ENCODE measurements around the gene SEMA3G.

SEMA3G gene

GRCh38 chr3:52393959-52394670 is 50.8 kb downstream of the SEMA3G start:
- DNase-seq, result no peak

GRCh38 chr3:52393131-52393807 is 51.6 kb downstream of the SEMA3G start:
- DNase-seq, result no peak

DNA sequence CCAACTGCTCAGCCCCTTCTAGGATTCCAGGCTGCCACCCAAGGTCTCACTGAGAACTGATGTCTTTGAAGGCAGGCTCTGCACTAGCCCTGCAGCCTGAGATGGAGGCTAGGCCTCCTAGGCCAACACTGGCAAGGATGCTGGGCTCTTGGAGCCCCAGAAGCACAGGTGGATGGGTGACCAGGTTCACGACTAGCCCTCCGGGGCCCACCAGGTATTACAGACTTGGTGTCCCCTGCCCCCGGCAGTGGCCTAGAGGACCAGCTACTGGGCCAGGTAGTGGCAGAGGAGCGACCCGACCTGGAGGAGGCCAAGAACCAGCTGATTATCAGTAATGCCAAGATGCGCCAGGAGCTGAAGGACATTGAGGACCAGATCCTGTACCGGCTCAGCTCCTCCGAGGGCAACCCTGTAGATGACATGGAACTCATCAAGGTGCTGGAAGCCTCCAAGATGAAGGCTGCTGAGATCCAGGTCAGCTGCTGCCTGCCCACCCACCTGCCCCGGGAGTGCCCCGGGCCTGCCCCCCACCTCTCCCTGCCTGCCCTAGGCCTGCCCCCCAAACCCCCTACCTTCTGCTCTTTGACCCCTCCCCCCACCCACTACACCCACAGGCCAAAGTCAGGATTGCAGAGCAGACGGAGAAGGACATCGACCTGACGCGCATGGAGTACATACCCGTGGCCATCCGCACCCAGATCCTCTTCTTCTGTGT is 52.5 kb downstream of the SEMA3G start:
- DNase-seq, result no peak

DNA sequence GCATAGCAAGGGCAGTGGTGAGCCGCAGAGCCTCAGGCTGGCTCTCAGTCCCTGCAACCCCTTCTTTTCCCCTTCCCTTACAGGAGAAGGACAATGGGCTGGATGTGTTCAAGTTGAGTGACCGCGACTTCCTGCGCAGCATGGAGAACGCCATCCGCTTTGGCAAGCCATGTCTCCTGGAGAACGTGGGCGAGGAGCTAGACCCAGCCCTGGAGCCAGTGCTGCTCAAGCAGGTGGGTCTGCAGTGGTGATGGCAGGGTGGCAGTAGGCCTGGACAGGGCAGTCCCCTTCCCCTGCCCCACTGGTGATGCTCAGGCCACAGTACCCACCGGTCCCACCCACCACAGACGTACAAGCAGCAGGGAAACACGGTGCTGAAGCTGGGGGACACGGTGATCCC is 53.8 kb downstream of the SEMA3G start:
- DNase-seq, result no peak

DNA sequence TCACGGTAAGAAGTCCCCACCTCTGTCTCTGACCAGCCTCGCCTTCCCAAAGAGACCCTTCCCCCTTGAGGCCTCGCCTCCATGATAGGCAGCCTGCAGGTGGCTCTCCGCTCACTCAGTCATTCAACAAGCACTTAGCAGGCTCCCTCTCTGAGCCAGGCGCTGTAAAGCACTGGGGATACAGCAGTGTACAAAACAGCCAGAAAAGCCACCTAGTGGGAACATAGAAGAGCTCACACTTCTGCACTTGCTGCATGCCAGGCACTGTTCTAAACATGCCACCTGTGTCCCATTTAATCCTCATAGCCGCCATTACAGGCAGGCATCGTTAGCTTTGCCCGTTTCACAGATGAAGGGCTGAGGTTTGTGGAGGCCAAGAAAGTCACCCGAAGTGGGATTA is 56.0 kb downstream of the SEMA3G start:
- no peak for DNase-seq

- DNase-seq, result no peak
These were observed 56.5 kb downstream of the SEMA3G start for GRCh38 chr3:52388348-52388821.

DNA sequence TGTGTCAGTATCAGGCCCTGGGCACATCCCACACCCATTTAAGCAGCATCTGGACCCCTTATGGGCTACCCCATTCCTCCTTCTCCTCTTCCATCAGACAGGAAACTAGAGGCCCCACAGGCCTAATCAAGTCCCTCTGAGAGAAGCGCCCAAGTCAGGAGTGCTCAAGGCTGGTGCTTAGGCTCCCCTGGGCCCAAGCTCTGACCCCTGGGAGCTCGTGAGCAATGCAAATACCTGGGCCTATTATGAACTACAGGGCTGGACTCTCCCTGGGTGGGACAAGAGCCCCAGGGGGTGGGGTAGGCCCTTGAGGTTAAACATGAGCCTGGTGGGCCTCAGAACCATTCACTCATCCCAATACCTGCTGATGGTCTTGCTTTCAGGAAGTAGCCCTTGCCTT is 57.4 kb downstream of the SEMA3G start:
- no peak for DNase-seq

DNA sequence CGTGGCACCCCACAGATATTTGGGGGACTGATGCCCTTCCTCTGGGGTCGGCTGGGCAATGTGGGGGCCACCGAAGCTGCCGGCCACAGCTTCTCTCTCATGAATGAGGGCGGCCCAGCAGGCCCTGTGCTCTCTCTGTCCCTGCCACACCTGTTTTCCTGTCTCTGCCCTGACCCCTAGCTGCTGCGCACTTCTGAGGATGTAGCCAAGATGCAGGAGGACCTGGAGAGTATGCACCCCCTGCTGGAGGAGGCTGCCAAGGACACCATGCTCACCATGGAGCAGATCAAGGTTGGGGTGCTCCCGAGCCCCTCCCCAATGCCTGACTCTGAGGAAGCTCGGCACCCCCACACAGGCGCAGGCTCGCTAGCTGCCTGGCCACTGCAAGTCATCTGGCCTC is 59.7 kb downstream of the SEMA3G start:
- no peak for DNase-seq

DNA sequence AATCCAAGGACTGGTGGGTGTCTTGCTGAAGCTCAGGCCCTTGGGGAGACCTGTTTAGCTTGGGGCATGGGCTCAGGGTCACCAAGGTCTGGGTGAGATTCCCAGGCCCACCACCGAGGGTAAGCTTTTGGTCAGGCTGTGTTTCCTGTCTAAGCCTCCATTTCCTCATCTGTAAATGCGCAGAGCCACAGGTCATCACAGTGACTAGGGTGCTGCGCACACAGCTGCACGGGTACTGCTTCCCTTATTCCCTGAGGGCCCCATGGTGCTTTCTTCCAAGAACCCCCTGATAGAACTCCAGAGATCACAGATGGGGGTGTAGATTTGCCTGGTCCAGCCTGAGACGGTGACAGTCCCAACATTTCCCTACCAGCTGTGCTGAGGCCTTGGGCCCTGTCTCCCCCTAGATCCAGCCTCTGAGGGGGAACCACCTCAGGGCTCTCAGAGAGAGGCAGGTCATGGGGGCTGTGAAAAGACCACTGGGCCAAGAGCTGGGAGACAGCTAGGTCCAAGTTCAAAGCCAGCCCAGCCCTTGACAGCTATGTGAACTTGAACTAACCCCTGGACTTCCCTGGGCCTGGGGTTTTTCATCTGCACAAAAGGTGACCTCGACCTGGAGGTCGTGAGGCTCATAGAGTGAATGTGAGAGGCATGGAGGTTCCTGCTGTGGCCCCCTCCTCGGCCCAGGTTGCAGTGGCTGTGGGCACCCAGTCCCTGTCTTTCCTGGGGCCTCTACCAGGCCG is 60.7 kb downstream of the SEMA3G start:
- no peak for DNase-seq

GRCh38 chr3:52383446-52383845 is 61.5 kb downstream of the SEMA3G start:
- DNase-seq, result no peak

All from stimulated activated CD4-positive, alpha-beta T cell treated with anti-CD3 and anti-CD28 coated beads, Interleukin-4, amount 100 ng/mL, for 1 hour (primary cell).